HG02870 (cell line): ENCODE data around the gene PALD1.
"Not testable (repeated sequence)": the region's sequence is repeated elsewhere in the genome, so short reads cannot be mapped to it uniquely, and the experiment has no call there.

Experiments
- ATAC-seq: cut with Tn5 transposase; IDR thresholded peaks from one replicate; pipeline ENCODE4 v1.9.1; 2021; ENCODE audit warnings: mild to moderate bottlenecking, moderate library complexity; ENCODE audit not compliant: unreplicated experiment

The PALD1 gene

DNA sequence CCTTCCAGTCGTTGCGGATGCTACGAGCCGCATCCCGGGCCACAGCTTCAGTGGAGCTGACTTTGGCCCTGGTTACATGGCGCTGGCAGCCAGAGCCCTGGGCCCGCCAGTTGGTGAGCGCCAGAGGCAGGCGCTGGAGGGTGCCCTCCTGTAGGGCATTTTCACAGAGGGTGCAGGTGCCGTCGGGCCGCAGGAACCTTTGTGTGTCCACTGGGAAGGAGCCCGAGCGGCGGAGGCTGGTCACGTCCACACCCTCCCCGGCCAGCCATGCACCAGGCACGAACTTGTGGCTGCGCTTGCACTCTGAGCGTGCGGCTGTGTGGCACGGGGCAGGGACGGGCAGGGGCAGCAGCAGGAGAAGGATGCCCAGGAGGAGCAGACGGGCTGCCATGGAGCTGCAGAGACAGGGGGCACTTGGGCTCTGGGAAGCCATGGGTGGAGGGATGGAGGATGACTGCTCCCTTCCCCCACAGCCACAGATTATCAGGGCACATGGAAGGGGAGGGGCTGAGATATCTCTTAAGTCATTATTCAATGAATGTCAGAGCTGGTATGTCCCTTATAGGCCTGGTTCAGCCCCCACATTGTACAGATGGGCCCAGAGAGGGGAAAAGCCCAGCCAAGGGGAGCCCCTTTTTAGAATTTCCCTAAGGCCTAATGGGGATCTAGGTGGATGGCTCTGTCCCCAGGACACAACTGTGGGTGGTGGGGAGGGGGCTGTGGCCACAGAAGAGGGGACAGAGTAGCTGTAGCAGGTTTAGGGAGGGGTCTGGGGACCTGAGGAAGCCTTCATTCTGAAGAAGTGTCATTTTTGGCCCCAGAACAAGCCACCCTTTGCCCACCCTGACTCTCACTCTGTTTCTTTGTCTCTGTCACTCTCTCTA is 122.2 kb downstream of the PALD1 start:
- ATAC-seq = no peak

DNA sequence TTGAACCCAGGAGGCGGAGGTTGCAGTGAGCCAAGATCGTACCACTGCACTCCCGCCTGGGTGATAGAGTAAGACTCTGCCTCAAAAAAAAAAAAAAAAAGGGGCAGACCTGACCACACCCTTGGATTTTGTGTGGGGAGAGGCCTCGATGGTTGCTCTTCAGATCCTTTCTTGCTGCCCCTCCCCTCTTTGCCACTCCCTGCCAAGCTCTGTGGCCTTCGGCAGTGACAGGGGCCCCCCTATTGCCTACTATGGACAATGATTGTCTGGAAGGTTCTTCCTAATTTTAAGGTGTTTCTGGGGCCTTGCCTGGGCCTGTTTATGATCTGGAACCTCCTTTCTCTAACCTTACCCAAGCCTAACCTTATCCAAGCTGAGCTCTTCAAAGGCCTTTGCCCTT is 123.2 kb downstream of the PALD1 start:
- no peak for ATAC-seq

GRCh38 chr10:70602665-70603448 is 124.3 kb downstream of the PALD1 start, which contains the start of gene PRF1:
Gene PRF1, minus strand, starts transcription at chr10:70602741. Its CDS starts 1,839 bp downstream, at chr10:70600902.
- no peak for ATAC-seq

- no peak for ATAC-seq
Observed at GRCh38 chr10:70603449-70603801, 124.9 kb downstream of the PALD1 start.

GRCh38 chr10:70604106-70604505 is 125.5 kb downstream of the PALD1 start:
- no peak for ATAC-seq

DNA sequence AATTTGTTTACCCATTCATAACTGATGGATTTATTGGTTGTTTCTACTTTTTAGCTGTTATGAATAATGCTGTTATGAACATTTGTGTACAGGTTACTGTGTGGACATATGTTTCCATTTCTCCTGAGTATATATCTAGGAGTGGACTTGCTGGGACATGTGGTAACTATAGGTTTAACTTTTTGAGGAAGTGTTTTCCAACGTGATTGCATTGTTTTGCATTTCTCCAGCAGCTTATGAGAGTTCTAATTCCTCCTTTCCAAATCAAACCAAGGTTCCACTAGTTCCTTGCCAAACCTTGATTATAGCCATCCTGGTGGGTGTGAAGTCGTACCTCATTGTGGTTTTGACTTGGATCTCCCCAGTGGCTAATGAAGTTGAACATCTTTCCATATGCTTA is 126.6 kb downstream of the PALD1 start:
- no peak for ATAC-seq

DNA sequence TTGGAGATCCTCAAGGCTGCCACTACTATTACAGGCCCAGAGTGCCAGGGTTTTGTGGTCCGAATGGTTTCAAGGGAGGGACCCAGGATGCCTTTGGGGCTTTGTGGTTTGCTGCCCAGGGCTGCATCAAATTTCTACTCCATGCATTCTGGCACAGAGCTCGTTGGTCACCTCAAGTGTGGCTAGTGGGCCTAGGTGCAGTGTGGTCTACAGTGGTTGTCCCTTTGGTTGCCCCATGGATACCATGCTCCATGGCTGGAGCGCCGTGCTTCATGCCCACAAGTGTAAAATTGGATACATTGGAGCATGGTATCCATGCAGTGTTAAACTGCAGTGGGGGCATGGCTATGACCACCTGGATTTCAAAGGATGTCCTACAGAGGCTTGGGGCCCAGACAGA is 129.4 kb downstream of the PALD1 start:
- no peak for ATAC-seq

DNA sequence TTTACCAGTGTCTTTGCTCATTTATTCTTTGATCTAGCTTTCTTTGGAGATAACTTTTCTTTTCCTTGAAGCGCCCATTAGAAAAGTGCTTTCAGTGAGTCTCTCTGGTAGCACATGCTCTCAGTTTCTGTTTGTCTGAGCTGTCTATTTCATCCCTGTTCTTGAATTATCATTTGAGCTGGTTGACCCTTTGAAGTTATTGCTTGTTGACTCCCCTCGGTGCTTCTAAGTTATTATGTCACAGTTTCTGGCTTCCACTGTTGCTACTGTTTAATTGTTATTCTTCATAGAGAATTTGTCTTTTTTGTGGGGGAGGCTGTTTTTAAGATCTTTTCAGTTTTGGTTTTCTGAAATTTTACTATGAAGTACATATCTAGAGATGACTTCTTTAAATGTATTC is 135.4 kb downstream of the PALD1 start:
- ATAC-seq = no peak

DNA sequence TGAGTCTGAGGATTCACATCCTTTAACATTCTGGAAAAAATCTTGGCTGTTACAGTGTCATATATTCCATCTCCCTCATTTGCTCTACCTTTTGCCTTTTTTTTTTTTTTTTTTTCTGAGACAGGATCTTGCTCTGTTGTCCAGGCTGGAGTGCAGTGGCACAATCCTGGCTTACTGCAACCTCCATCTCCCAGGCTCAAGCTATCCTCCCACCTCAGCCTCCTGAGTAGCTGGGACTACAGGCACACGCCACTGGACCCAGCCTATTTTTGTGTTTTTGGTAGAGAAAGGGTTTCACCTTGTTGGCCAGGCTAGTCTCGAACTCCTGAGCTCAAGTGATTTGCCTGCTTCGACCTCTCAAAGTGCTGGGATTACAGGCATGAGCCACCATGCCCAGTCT is 135.8 kb downstream of the PALD1 start:
- not testable (repeated sequence) for ATAC-seq

- no peak for ATAC-seq
Observed at GRCh38 chr10:70615211-70615610, 136.6 kb downstream of the PALD1 start.

DNA sequence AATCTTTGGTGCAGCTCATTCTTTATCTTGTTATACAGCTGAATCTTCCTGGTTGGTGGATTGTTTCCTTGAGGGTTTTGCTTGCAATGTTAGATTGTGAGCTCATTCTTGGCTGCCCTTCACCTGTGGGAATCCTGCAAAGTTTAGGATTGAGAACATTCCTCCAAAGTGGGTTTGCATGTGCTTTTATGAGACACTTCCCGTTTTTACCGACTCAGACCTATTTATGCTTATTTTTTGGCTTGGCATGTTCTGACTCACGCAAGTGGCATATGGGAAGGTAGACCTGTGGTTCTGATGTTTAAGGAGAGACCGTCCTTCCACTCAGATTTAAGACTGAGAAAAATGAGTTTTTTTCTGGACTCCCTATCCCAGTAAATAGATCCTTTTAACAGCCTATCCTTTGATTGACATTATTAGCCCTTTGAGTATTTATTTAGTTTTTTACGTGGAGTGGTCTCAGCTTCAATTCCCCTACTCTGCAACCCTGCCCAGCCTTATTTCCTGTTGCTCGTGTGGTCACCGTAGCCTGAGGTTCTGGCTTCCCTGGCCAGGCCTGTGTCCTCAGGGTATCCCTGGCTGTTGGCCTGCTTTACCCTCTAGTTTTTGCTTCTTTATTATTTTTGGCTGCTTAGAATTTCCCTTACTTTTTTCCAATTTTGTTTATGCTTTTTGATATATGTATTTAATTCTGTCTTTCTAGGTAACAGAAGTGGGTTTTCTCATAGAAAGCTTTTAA is 137.4 kb downstream of the PALD1 start:
- ATAC-seq = no peak

DNA sequence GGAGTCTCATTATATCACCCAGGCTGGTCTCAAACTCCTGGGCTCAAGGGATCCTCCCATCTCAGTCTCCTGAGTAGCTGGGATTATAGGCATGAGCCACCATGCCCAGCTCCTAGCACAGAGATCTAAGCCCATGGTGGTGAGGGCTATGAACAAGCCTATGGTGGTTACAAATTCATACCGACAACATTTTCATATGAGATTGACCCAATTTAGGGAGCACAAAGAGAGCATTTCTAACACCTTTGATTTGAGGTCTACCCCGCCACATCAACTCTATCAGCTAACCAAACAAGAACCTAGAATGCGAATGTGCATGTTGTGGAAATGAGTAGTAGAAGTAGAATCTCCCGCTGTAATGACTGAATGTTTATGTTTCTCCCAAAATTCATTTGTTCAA is 138.2 kb downstream of the PALD1 start:
- no peak for ATAC-seq
